ENCODE data around the gene ENOX1.
"Not testable (repeated sequence)": the region's sequence is repeated elsewhere in the genome, so short reads cannot be mapped to it uniquely, and the experiment has no call there.

Gene ENOX1

GRCh38 chr13:43416408-43416807, 370.4 kb downstream of the ENOX1 start:
- ATAC-seq (ENCODE audit: insufficient read depth, low read depth); H3K27ac ChIP-seq (ENCODE audit: low read length); H3K9ac ChIP-seq (ENCODE audit: low read depth, low read length); H3K9me3 ChIP-seq (ENCODE audit: insufficient read depth, low read length, severe bottlenecking); H4K20me1 ChIP-seq (ENCODE audit: insufficient read depth, low read length); H3K36me3 ChIP-seq (ENCODE audit: insufficient read depth, low read length); H3K27me3 ChIP-seq (ENCODE audit: insufficient read depth, low read length, poor library complexity); DNase-seq; H3K4me2 ChIP-seq (ENCODE audit: insufficient read depth, low read length); H2AFZ ChIP-seq (ENCODE audit: low read depth, low read length); H3K4me3 ChIP-seq (ENCODE audit: low read depth in 1 of 2, low read length in 2 of 2); H3K4me1 ChIP-seq (ENCODE audit: insufficient read depth, low read length); H3K79me2 ChIP-seq (ENCODE audit: insufficient read depth, low read length): not testable (repeated sequence)

- H3K4me1 ChIP-seq (ENCODE audit: insufficient read depth, low read length); DNase-seq; H3K9me3 ChIP-seq (ENCODE audit: insufficient read depth, low read length, severe bottlenecking); H2AFZ ChIP-seq (ENCODE audit: low read depth, low read length); H3K36me3 ChIP-seq (ENCODE audit: insufficient read depth, low read length); H3K27me3 ChIP-seq (ENCODE audit: insufficient read depth, low read length, poor library complexity); H3K9ac ChIP-seq (ENCODE audit: low read depth, low read length); ATAC-seq (ENCODE audit: insufficient read depth, low read depth); H3K27ac ChIP-seq (ENCODE audit: low read length); H3K4me3 ChIP-seq (ENCODE audit: low read depth in 1 of 2, low read length in 2 of 2); H3K79me2 ChIP-seq (ENCODE audit: insufficient read depth, low read length); H3K4me2 ChIP-seq (ENCODE audit: insufficient read depth, low read length); H4K20me1 ChIP-seq (ENCODE audit: insufficient read depth, low read length): not testable (repeated sequence)
These were observed 370.8 kb downstream of the ENOX1 start for GRCh38 chr13:43415903-43416391.

- Histone ChIP-seq H3K9me3 (ENCODE audit: insufficient read depth, low read length, severe bottlenecking) (no peaks in the 10 kb centered on the region), H2AFZ (ENCODE audit: low read depth, low read length) (no peak overlapping the region), H3K4me3 (ENCODE audit: low read depth in 1 of 2, low read length in 2 of 2) (no peak overlapping the region), H3K36me3 (ENCODE audit: insufficient read depth, low read length) (no peaks in the 10 kb centered on the region), H4K20me1 (ENCODE audit: insufficient read depth, low read length) (no peaks in the 10 kb centered on the region), H3K27me3 (ENCODE audit: insufficient read depth, low read length, poor library complexity) (peaks cover 9% of the 10 kb centered on the region), H3K4me1 (ENCODE audit: insufficient read depth, low read length) (no peaks in the 10 kb centered on the region), H3K79me2 (ENCODE audit: insufficient read depth, low read length) (no peaks in the 10 kb centered on the region), H3K4me2 (ENCODE audit: insufficient read depth, low read length) (no peak overlapping the region), H3K9ac (ENCODE audit: low read depth, low read length) (no peak overlapping the region), H3K27ac (ENCODE audit: low read length) (no peak overlapping the region)
- DNase-seq (no peak), ATAC-seq (ENCODE audit: insufficient read depth, low read depth) (no peak)
- TF ChIP-seq EZH2 (IDR thresholded peaks at IDR 0.05; ENCODE audit: borderline replicate concordance, low read depth, low read length, severe bottlenecking), result no peak
- TF ChIP-seq, protein P1, sequence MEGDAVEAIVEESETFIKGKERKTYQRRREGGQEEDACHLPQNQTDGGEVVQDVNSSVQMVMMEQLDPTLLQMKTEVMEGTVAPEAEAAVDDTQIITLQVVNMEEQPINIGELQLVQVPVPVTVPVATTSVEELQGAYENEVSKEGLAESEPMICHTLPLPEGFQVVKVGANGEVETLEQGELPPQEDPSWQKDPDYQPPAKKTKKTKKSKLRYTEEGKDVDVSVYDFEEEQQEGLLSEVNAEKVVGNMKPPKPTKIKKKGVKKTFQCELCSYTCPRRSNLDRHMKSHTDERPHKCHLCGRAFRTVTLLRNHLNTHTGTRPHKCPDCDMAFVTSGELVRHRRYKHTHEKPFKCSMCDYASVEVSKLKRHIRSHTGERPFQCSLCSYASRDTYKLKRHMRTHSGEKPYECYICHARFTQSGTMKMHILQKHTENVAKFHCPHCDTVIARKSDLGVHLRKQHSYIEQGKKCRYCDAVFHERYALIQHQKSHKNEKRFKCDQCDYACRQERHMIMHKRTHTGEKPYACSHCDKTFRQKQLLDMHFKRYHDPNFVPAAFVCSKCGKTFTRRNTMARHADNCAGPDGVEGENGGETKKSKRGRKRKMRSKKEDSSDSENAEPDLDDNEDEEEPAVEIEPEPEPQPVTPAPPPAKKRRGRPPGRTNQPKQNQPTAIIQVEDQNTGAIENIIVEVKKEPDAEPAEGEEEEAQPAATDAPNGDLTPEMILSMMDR (IDR thresholded peaks at IDR 0.05; ENCODE audit: borderline replicate concordance, extremely low read depth, low read length, poor library complexity, severe bottlenecking), result no peak
These were observed 372.7 kb downstream of the ENOX1 start for GRCh38 chr13:43414111-43414510.

DNA sequence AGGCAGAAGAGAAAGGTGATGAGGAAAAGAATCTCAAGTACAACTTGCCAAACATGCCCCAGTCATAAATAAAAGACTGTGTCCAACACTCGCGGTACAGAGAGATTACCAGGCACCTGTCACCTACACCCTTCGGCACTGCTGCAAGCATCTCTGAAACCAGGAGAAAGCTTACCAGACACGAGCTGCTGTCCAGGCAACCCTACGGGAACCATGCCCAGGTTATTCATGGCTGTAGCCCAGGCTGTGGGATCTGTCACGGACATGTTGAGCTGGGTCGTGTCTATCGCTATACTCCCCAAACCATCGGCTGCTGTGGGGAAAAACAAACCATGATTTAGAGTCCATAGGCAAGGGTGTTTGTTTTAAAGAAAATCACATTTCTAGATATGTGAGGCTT, 375.0 kb downstream of the ENOX1 start:
- Histone ChIP-seq H3K4me2 (ENCODE audit: insufficient read depth, low read length) (no peak overlapping the region), H3K9ac (ENCODE audit: low read depth, low read length) (no peak overlapping the region), H3K4me3 (ENCODE audit: low read depth in 1 of 2, low read length in 2 of 2) (no peak overlapping the region), H3K4me1 (ENCODE audit: insufficient read depth, low read length) (no peaks in the 10 kb centered on the region), H3K79me2 (ENCODE audit: insufficient read depth, low read length) (no peaks in the 10 kb centered on the region), H2AFZ (ENCODE audit: low read depth, low read length) (no peak overlapping the region), H3K27me3 (ENCODE audit: insufficient read depth, low read length, poor library complexity) (peaks cover 9% of the 10 kb centered on the region), H3K27ac (ENCODE audit: low read length) (no peak overlapping the region), H3K9me3 (ENCODE audit: insufficient read depth, low read length, severe bottlenecking) (no peaks in the 10 kb centered on the region), H3K36me3 (ENCODE audit: insufficient read depth, low read length) (no peaks in the 10 kb centered on the region), H4K20me1 (ENCODE audit: insufficient read depth, low read length) (no peaks in the 10 kb centered on the region)
- DNase-seq, result no peak
- TF ChIP-seq, protein P1 (IDR thresholded peaks at IDR 0.05; ENCODE audit: borderline replicate concordance, extremely low read depth, low read length, poor library complexity, severe bottlenecking), result no peak
- no peak for TF ChIP-seq EZH2 (IDR thresholded peaks at IDR 0.05; ENCODE audit: borderline replicate concordance, low read depth, low read length, severe bottlenecking)
- ATAC-seq (ENCODE audit: insufficient read depth, low read depth), result no peak
